ENCODE results near the gene GEMIN7. TPM values are rescaled to one million over a fixed set of nuclear protein-coding genes. Genes with fewer than 3 reads are reported as not detected.

GEMIN7 gene
- total RNA-seq, 1 experiment from 2014 or later = 34.0 TPM

DNA sequence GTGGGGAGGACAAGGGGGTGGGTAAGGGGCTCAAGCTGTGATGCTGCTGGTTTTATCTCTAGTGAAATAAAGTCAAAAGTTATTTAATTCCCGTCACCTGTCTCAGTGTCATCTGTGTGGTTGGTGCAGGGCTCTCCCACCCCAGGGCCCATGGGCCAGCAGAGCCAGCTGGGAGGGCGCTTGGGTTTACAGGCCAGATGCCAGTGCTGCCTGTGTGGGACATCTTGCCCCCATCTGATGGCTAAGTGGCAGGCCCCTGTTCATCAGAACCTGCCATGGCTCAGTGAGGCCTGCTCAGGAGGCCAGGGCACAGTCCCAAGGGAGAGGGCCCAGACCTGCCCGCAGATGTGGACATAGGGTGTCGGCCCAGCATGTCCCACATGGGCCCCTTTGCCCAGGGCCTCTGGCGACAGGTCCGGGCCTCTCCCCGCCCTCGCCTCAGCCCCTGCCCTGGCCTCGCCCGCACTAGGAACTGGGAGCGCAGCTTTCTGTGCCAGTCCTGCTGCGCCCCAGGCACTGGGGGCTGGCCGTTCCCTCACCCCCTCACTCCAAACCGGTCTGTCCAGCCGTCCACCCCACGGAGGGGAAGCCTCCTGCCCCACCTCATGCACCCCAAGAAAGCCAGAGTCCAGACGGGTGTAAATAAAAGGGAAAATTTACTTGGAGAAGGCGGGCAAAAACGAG, 8.1 kb upstream of the GEMIN7 start:
- no TSS peak for BruUV-seq (replicated peaks)
- intact Hi-C loops (cut with micrococcal nuclease; ENCODE audit: unreplicated experiment) = no loop called here
- Histone ChIP-seq H3K9me3 (ENCODE audit: low read depth, low read length, poor library complexity, severe bottlenecking) (no peaks in the 10 kb centered on the region), H3K27me3 (replicated peaks; ENCODE audit: insufficient read depth, low read depth, low read length, poor library complexity) (no peaks in the 10 kb centered on the region), H3K27ac (ENCODE audit: low read depth, low read length, poor library complexity, severe bottlenecking) (no peak overlapping the region), H3K4me3 (ENCODE audit: low read depth, low read length, poor library complexity, severe bottlenecking) (no peak overlapping the region), H3K4me1 (ENCODE audit: insufficient read depth, low read length, poor library complexity, severe bottlenecking) (peaks cover 5% of the 10 kb centered on the region), H3K36me3 (ENCODE audit: insufficient read depth, low read length, poor library complexity, severe bottlenecking) (peaks cover 35% of the 10 kb centered on the region)
- CTCF ChIA-PET = no interaction called here
- POLR2A ChIA-PET (ENCODE audit: low non-redundant PET) = no interaction called here
- TF ChIP-seq, protein P1, sequence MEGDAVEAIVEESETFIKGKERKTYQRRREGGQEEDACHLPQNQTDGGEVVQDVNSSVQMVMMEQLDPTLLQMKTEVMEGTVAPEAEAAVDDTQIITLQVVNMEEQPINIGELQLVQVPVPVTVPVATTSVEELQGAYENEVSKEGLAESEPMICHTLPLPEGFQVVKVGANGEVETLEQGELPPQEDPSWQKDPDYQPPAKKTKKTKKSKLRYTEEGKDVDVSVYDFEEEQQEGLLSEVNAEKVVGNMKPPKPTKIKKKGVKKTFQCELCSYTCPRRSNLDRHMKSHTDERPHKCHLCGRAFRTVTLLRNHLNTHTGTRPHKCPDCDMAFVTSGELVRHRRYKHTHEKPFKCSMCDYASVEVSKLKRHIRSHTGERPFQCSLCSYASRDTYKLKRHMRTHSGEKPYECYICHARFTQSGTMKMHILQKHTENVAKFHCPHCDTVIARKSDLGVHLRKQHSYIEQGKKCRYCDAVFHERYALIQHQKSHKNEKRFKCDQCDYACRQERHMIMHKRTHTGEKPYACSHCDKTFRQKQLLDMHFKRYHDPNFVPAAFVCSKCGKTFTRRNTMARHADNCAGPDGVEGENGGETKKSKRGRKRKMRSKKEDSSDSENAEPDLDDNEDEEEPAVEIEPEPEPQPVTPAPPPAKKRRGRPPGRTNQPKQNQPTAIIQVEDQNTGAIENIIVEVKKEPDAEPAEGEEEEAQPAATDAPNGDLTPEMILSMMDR (conservative IDR thresholded peaks at IDR 0.05; ENCODE audit: low read depth, low read length) = no peak
- TF ChIP-seq EZH2 (IDR thresholded peaks at IDR 0.05; ENCODE audit: borderline replicate concordance, low read depth, low read length, poor library complexity, severe bottlenecking) = no peak
- no peak for DNase-seq (ENCODE audit: low spot score)

GRCh38 chr19:45071545-45071938, 7.5 kb upstream of the GEMIN7 start:
- no TSS peak for BruUV-seq (replicated peaks)
- intact Hi-C loops (cut with micrococcal nuclease; ENCODE audit: unreplicated experiment) = no loop called here
- no peak for DNase-seq (ENCODE audit: low spot score)
- Histone ChIP-seq H3K4me1 (ENCODE audit: insufficient read depth, low read length, poor library complexity, severe bottlenecking) (peaks cover 6% of the 10 kb centered on the region), H3K36me3 (ENCODE audit: insufficient read depth, low read length, poor library complexity, severe bottlenecking) (peaks cover 35% of the 10 kb centered on the region), H3K27me3 (replicated peaks; ENCODE audit: insufficient read depth, low read depth, low read length, poor library complexity) (no peaks in the 10 kb centered on the region), H3K9me3 (ENCODE audit: low read depth, low read length, poor library complexity, severe bottlenecking) (no peaks in the 10 kb centered on the region), H3K27ac (ENCODE audit: low read depth, low read length, poor library complexity, severe bottlenecking) (no peak overlapping the region), H3K4me3 (ENCODE audit: low read depth, low read length, poor library complexity, severe bottlenecking) (no peak overlapping the region)
- TF ChIP-seq, protein P1 (conservative IDR thresholded peaks at IDR 0.05; ENCODE audit: low read depth, low read length) = no peak
- no peak for TF ChIP-seq EZH2 (IDR thresholded peaks at IDR 0.05; ENCODE audit: borderline replicate concordance, low read depth, low read length, poor library complexity, severe bottlenecking)
- ChIA-PET CTCF (interaction anchor here (1.1 to 1.2 kb wide), 2 partner anchors 12 to 33 kb away, joined by 3 to 8 read pairs; partner anchors contain the start of gene CLASRP), POLR2A (ENCODE audit: low non-redundant PET) (no interaction called here)

DNA sequence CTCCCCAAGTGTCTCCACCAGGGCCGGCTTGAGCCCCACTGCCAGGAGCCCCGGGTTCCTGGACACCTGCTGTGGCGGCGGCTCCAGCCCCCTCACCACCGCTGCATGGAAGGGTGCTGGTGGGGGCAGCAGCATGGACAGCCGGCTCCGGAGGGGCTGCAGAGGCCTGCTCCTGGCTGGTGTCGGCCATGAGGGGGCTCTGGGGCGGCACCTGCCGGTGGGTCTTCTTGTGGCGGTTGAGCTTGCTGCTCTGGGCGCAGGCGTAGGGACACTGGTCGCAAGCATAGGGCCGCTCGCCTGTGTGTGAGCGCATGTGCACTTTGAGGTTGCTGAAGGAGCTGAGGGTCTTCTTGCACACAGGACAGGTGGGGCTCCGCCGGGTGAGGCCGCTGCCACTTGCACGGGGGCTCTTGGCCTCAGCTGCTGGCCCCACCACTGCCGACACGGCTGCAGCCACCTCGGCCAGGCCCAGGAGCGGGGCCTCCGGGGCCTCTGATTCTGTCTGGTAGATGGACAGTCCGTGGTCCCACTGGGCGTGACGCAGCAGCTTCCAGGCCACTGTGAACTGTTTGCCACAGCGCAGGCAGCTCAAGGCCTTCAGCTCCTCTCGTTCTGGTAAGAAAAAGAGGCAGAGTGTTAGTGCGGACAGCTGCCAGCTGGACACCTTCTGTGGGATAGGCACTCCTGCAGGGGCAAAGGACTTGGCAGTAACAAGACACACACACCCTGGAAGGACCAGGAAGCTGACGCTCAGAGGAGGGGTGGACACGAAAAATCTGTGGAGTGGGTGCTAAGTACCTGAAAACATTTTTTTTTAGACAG, 6.9 kb upstream of the GEMIN7 start:
- TF ChIP-seq, protein P1 (conservative IDR thresholded peaks at IDR 0.05; ENCODE audit: low read depth, low read length) = no peak
- TF ChIP-seq EZH2 (IDR thresholded peaks at IDR 0.05; ENCODE audit: borderline replicate concordance, low read depth, low read length, poor library complexity, severe bottlenecking) = no peak
- Histone ChIP-seq H3K27me3 (replicated peaks; ENCODE audit: insufficient read depth, low read depth, low read length, poor library complexity) (no peaks in the 10 kb centered on the region), H3K36me3 (ENCODE audit: insufficient read depth, low read length, poor library complexity, severe bottlenecking) (peaks cover 30% of the 10 kb centered on the region), H3K9me3 (ENCODE audit: low read depth, low read length, poor library complexity, severe bottlenecking) (no peaks in the 10 kb centered on the region), H3K27ac (ENCODE audit: low read depth, low read length, poor library complexity, severe bottlenecking) (no peak overlapping the region), H3K4me1 (ENCODE audit: insufficient read depth, low read length, poor library complexity, severe bottlenecking) (peaks cover 6% of the 10 kb centered on the region), H3K4me3 (ENCODE audit: low read depth, low read length, poor library complexity, severe bottlenecking) (no peak overlapping the region)
- POLR2A ChIA-PET (ENCODE audit: low non-redundant PET) = interaction anchor here (0.9 kb wide), 1 partner anchor 32 kb away, joined by 5 read pairs; no protein-coding TSS in a partner anchor
- intact Hi-C loops (cut with micrococcal nuclease; ENCODE audit: unreplicated experiment) = no loop called here
- no TSS peak for BruUV-seq (replicated peaks)
- no peak for DNase-seq (ENCODE audit: low spot score)
- CTCF ChIA-PET = interaction anchor here (1.1 to 1.2 kb wide), 2 partner anchors 13 to 34 kb away, joined by 3 to 8 read pairs; partner anchors contain the start of gene CLASRP

Data from A673 (cell line).